PC-9 (cell line): Measurements from ENCODE around the gene MS4A12.

Source experiments
- CTCF ChIP-seq: fragments of 200-600 bp; sonication (generic); conservative IDR thresholded peaks from 2 replicates; pipeline ENCODE4 v1.6.1; 2017; ENCODE audit warnings: mixed run types, antibody characterized with exemption, mild to moderate bottlenecking, moderate library complexity
- EZH2 ChIP-seq: fragments of 200-600 bp; sonication (generic); IDR thresholded peaks from 2 replicates; pipeline ENCODE4 v1.8.0; 2017; ENCODE audit warnings: antibody characterized with exemption, low read depth

GRCh38 chr11:60512651-60513225, 20.2 kb downstream of the MS4A12 start:
- no peak for TF ChIP-seq CTCF
- no peak for TF ChIP-seq EZH2
